Measurements from ENCODE around the gene CCDC88A. TPM values are rescaled to one million over a fixed set of nuclear protein-coding genes. Genes with fewer than 3 reads are reported as not detected.
"Not testable (repeated sequence)": the region's sequence is repeated elsewhere in the genome, so short reads cannot be mapped to it uniquely, and the experiment has no call there.

Gene CCDC88A
- polyA plus RNA-seq, 12 donors: 43.3 to 229 (median 73.6) TPM

- no peak for DNase-seq
Measured at GRCh38 chr2:55395724-55396605, 23.7 kb downstream of the CCDC88A start.

DNA sequence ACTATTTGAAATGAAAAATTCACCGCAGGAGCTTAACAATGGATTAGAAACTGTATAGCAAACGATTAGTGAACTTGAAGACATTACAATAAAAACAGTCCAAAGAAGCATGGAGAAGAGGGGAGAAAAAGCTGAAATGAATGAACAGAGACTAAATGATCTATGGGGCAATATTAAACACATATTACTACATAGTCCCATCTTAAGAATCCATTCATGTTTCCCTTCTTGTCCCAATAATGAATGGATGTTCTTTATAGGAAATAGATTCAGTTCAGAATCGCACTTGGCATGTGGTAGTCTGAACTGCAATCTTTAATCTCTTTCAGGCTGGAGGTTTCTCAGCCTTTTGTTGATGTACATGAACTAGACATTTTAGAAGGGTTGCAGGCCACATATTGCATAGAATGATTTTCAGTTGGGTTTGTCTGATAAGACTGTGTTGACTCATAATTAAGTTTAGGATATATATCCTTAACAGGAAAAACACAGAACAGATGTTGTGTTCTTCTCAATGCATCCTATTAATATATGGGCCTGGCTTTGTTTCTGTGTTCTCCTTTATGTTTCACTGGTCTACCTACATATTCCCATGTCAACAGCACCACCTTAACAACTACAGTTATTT is 27.9 kb downstream of the CCDC88A start:
- no peak for DNase-seq

- no peak for DNase-seq
Measured at GRCh38 chr2:55391155-55391554, 28.5 kb downstream of the CCDC88A start.

DNA sequence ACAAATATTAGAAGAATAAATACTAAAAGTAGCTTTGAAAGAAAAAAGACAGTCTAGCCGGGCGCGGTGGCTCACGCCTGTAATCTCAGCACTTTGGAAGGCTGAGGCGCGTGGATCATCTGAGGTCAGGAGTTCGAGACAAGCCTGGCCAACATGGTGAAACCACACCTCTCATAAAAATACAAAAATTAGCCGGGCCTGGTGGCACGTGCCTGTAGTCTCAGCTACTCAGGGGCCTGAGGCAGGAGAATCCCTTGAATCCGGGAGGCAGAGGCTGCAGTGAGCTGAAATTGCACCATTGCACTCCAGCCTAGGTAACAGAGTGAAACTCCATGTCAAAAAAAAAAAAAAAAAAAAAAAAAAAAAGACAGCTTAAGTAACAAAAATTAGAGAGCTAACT is 34.1 kb downstream of the CCDC88A start:
- DNase-seq: not testable (repeated sequence)

DNA sequence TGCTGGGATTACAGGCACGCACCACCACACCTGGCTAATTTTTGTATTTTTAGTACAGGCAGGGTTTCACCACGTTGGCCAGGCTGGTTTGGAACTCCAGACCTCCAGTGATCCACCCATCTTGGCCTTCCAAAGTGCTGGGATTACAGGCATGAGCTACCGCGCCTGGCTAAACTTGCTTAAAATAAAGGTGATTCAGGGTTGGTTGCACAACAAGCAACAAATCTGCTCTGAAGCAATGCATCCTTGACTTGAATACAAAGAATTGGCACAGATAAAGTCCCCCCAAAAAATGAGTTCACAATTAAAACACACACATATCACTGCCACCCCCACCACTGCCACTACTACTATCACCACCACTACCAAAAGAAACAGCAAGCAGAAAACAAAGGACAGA is 34.9 kb downstream of the CCDC88A start:
- DNase-seq: no peak

GRCh38 chr2:55371376-55371775 is 48.3 kb downstream of the CCDC88A start:
- no peak for DNase-seq

- DNase-seq: no peak
Measured at GRCh38 chr2:55370208-55370607, 49.4 kb downstream of the CCDC88A start.

GRCh38 chr2:55365303-55365702 is 54.4 kb downstream of the CCDC88A start:
- DNase-seq: no peak

DNA sequence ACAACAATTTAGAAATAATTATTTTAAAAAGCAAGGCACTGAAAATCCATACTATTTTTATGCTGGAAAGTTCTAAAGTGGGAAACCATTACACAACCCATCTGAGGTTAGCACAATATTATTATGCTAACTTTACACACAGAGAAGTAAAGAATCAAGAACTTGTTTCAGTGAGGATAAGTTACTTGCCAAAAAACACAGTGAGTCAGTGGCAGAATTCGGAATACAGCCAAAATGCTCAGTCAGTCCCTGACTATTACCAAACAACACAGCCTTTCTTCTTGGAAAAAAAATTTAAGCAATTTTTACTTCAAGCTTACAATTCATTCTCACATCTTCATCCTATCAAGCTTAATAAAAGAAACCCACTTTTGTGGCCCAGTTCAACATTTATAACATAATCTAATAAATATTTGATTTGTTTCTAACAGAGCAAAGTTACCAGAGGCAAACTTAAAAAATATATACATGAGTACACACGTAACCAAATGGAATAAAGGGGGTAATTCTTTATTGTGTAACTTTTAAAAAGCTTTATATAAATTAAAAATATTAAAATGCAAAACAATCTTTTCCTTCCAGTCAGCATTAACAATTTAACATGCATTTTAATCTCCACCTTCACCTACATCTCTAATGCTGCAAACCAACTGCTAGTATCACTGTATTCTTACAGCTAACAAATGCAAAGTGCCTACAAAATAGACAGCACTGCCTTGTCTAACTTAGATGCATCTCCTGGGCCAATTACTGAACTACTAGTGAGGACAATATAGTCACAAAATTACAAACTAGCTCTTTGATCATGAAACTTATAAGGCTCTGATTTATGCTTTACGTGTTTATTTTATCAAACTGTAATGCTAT is 55.2 kb downstream of the CCDC88A start:
- peak; percentile 68 for DNase-seq

DNA sequence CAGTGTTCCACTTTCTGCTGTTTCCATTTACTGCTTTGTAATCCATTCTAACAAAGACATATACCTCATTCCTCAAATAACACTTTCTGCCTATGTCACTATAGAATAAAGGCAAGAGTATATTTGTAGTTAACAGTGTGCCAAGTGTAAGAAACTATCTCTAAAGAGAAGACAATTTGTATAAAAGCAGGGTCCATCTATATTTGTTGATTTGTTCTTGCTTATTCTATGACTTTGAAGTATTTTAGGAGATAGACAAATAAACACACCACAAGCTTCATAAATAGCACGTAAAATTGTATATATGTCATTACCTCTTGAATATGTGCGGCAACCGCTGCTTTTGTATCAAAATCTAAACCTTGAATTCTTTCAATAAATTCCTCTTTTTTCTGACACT is 56.0 kb downstream of the CCDC88A start:
- DNase-seq: no peak

DNA sequence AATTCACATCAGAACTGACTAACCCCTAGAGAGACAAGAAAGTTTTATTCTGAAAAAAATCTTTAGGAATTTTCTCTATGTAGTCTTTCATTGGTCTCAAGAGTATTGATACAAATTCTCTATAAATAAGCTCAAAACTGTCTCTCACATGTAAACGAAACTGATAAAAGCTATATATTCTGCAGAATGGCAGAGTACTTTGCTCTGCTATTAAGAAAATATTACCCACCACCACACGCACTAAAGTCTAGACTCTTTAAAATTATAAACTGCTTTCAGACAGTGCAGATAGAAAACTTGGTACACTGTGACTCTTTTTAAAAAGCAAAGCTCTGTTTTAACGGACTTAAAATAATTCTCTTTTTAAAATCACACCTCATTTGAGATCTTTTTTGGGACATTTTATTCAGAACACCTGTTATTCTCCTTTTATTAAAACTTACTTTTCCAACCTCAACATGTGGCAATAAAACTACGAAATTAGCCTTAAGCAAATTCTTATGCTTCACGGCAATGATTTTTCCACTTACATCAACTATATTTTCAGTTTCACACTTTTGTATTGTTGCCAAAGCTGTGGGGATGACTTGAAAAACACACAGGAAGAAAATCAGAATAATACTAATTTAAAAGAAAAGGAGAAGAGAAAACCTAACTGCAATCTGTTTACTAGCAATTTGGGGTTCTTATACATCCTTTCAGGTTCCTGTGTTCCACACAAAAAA is 58.0 kb downstream of the CCDC88A start:
- peak; percentile 29 for DNase-seq

- no peak for DNase-seq
Measured at GRCh38 chr2:55358451-55358850, 61.2 kb downstream of the CCDC88A start.

DNA sequence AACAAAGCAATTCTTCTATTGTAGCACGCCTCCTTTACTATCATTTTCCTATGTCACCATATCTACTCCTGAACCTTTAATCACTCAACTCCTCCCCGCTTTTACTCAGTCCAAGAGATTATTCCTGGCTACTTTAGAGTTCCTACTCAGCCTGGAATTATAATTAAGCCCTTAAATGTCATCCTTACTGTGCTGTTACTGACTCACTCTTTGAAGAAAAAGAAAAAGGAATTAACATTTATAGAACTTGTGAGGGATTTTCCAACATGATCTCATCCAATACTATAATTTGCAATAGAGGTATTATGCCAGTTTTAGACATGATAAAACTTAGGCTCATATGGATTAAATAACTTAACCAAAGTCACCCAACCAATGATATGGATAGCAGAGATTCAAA is 61.7 kb downstream of the CCDC88A start:
- no peak for DNase-seq

DNA sequence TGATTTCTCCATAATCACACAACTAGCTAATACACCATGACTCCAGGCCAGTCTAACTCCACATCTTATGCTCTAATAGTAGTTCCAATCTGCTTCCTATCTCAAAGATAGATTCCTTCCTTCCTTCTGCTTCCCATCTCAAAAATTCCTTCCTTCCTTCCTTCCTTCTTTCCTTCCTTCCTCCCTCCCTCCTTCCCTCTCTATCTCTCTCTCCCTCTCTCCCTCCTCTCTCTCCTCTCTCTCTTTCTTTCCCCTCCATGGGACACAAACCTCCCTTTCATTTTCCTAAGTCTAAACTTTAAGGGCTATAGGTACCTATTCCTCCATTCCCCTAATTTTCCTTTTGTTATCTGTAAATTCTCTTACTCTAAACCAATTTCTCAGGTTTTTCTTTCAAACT is 62.5 kb downstream of the CCDC88A start:
- no peak for DNase-seq

GRCh38 chr2:55356136-55356535 is 63.5 kb downstream of the CCDC88A start:
- not testable (repeated sequence) for DNase-seq

DNA sequence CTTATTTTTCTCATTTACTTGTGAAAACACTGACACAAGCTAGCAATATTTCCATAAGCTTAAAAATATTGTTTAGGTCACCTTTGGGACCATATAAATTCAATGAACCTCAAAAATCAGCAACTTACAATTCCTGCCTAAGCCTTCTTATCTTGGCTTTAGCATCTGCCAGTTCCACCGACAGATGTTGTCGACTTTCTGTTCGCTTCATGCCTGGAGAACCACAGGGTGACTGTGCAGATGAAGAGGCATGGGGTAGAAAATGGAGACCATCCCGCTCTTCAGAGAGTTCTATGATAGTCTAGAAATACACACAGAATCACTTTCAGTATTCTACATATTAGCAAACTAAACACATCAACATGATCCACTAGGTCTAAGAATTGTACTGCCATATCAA is 64.2 kb downstream of the CCDC88A start:
- no peak for DNase-seq

DNA sequence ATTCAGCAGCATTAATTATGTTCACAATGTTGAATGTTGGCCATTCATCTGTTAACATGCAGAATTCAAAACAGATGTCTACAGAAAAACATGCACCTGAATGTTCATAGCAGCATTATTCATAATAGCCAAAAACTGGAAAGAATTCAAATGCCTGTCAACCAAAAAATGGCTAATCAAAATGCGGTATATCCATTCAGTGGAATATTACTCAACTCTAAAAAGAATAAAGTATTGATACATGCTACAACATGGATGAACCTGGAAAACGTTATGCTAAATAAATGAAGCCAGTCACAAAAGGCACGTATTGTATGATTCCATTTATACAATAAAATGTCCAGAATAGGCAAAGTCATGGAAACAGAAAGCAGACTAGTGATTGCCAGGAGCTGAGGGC is 68.0 kb downstream of the CCDC88A start:
- DNase-seq: no peak

DNA sequence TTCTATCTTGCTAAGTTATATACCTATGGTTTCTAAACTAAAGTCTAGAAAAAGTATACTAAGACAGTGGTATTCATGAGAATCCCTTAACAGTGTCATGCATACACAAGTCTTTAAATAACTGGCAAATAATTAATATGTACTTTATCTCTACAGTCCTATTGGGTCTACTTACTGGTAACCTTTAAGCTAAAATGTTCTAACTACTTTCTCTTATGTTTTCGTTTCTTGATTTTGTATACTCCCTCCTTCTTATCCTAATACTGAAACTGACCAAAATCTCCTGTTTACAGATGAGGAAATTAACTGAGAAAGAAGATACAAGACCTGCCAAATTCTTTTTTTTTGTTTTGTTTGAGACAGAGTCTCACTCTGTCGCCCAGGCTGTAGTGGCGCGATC is 74.6 kb downstream of the CCDC88A start:
- DNase-seq: no peak

DNA sequence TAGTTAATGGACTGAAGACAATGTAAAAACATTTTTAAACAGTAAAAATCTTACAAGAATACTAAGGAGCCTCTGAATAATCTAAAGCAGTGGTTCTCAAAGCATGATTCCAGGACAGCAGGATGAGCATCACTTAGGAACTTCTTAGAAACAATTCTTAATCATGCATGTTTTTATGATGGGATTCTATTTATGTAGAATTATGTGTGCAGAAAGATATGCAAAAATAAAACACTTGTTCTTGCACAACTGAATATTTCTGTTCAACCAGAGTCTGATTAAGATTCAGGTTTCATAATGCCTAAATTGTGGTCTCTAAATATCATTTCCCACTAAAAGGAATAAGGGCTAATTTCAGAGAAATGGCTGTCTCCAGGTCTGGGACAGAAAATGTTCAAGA is 81.4 kb downstream of the CCDC88A start:
- no peak for DNase-seq

DNA sequence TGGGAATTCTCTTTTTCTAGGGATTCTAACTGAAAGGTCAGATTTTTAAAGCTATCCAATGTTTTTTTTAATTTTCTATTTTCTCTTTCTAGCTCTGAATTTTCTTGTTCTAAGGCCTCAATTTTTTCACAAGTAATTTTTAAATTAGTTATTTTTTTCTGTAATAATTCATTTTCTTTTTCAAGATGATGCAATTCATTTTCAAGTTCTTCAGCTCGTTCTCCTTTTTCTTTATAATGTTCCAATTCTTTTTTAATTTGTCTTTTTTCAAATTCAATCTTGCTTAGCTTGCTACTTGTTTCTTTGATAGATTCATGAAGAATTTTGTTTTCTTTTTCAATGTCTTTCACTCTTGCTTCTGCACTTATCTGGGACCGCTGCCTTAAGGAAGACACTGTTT is 84.9 kb downstream of the CCDC88A start:
- no peak for DNase-seq

- DNase-seq: no peak
Measured at GRCh38 chr2:55330541-55331297, 88.9 kb downstream of the CCDC88A start.
